ENCODE measurements around the gene HIGD2A.

- TF ChIP-seq CTCF (conservative IDR thresholded peaks at IDR 0.05) (no peak), EZH2 (IDR thresholded peaks at IDR 0.05; ENCODE audit: low read depth) (no peak)
These were observed 5.8 kb upstream of the HIGD2A start for GRCh38 chr5:176382721-176383120.
